ENCODE data around the gene XXYLT1. TPM values are rescaled to one million over a fixed set of nuclear protein-coding genes. Genes with fewer than 3 reads are reported as not detected.

XXYLT1 gene
- total RNA-seq, 1 donor from 2014 or later: 16.4 TPM

- no peak overlapping the region for H3K4me3 ChIP-seq (ENCODE audit: low read depth, low read length)
- no peak for TF ChIP-seq CTCF (conservative IDR thresholded peaks at IDR 0.05; ENCODE audit: low read depth, low read length)
- DNase-seq (ENCODE audit: low read depth): no peak
Observed at GRCh38 chr3:195246581-195246995, 24.4 kb downstream of the XXYLT1 start.

DNA sequence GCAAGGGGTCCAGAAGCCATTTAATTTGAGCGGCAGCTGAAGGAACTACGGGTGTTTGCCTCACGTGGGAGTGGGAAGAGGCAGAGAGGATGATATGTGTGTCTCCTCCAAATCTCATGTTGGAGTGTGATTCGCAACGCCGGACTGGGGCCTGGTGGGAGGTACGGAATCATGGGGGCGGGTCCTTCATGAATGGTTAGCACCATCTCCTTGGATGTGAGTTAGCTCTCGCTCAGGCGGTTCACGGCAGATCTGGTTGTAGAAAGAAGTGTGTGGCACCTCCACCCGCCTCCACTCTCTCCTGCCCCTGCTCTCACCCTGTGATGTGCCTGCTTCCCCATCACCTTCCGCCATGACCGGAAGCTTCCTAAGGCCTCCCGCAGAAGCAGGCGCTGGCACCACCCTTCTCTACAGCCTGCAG is 25.4 kb downstream of the XXYLT1 start:
- no peak for TF ChIP-seq CTCF (conservative IDR thresholded peaks at IDR 0.05; ENCODE audit: low read depth, low read length)
- no peak for DNase-seq (ENCODE audit: low read depth)
- no peak overlapping the region for H3K4me3 ChIP-seq (ENCODE audit: low read depth, low read length)

GRCh38 chr3:195241592-195242355 is 29.2 kb downstream of the XXYLT1 start:
- DNase-seq (ENCODE audit: low read depth): no peak
- TF ChIP-seq CTCF (conservative IDR thresholded peaks at IDR 0.05; ENCODE audit: low read depth, low read length): no peak
- no peak overlapping the region for H3K4me3 ChIP-seq (ENCODE audit: low read depth, low read length)

DNA sequence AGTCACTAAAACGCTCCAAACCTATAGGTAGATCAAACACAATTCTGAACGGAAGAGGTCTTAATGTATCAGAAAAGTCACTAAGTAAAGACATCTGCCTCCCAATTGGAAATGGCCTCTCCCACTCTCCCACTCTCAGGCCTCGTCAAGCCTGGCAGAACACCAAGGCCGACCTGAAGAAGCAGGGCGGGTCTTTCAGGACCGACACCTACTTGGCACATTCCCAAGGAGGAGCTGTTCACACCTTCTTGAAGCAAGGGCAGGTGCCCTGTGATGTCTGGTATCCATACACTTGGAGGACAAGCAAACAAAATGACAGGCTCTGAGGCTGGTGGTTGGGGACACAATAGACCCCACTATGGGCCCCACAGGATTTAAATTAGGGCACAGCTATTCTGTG is 30.0 kb downstream of the XXYLT1 start:
- no peak overlapping the region for H3K4me3 ChIP-seq (ENCODE audit: low read depth, low read length)
- no peak for DNase-seq (ENCODE audit: low read depth)
- TF ChIP-seq CTCF (conservative IDR thresholded peaks at IDR 0.05; ENCODE audit: low read depth, low read length): no peak

DNA sequence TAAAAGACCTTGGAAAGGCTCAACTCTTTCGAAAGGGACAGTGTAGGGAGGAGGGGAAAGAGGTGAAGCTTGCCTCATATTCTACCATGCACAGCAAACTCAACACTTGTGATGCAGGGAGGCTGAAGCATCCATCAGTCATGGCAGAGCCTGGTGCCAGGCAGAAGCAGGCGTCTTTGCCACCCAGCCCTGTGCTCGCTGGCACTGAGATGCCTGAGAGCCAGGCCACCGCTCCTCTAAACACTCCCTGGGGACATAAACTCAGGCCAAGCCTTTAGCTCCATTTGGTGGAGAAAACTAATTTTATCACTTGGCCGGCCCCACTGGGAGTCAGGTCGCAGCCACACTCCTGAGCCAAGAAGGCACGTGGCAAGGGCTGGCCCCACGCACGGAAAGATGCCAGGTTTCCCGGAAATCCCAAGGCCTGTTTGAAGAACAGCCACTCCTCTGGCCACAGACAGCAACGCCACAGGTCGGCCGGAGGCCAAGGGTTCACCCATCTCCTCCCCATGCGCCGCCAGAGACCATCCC is 30.7 kb downstream of the XXYLT1 start:
- no peak overlapping the region for H3K4me3 ChIP-seq (ENCODE audit: low read depth, low read length)
- DNase-seq (ENCODE audit: low read depth): no peak
- TF ChIP-seq CTCF (conservative IDR thresholded peaks at IDR 0.05; ENCODE audit: low read depth, low read length): no peak

GRCh38 chr3:195239121-195239520 is 31.8 kb downstream of the XXYLT1 start:
- DNase-seq (ENCODE audit: low read depth): no peak
- no peak for TF ChIP-seq CTCF (conservative IDR thresholded peaks at IDR 0.05; ENCODE audit: low read depth, low read length)
- H3K4me3 ChIP-seq (ENCODE audit: low read depth, low read length): no peak overlapping the region

All from epithelial cell of proximal tubule (primary cell).